Activated CD8-positive, alpha-beta memory T cell treated with anti-CD3 and anti-CD28 coated beads, Interleukin-2, amount 10 ng/mL, durations not matched to agents 7 days and 5 days (primary cell): ENCODE results near the gene SPATS2L. TPM values are rescaled to one million over a fixed set of nuclear protein-coding genes. Genes with fewer than 3 reads are reported as not detected.

Source experiments
- ATAC-seq: fragments of 150-1000 bp; cut with Tn5 transposase; one replicate; pipeline ENCODE4 v1.10.0; 2021; ENCODE audit warnings: moderate library complexity
- CTCF ChIA-PET: fragments of 350-600 bp; sonication (Branson Sonifier 250); formaldehyde crosslinking; loops from one replicate; lab custom pipeline; 2021; ENCODE audit warnings: antibody characterized with exemption; lab: Charles Lee
- DNase-seq: peaks from one replicate; pipeline ENCODE4 v3.0.0-alpha.2; 2020
- H3K27ac Mint-ChIP-seq: one replicate; pipeline ENCODE4 v1.8.0; 2021; ENCODE audit warnings: mild to moderate bottlenecking, mixed read lengths
- H3K27me3 Mint-ChIP-seq: one replicate; pipeline ENCODE4 v1.8.0; 2021; ENCODE audit warnings: mixed read lengths
- H3K36me3 Mint-ChIP-seq: one replicate; pipeline ENCODE4 v1.8.0; 2021; ENCODE audit warnings: mild to moderate bottlenecking, mixed read lengths
- H3K4me1 Mint-ChIP-seq: one replicate; pipeline ENCODE4 v1.8.0; 2021; ENCODE audit warnings: mixed read lengths
- H3K4me3 Mint-ChIP-seq: one replicate; pipeline ENCODE4 v1.8.0; 2021; ENCODE audit warnings: mild to moderate bottlenecking, moderate library complexity, mixed read lengths
- H3K9me3 Mint-ChIP-seq: one replicate; pipeline ENCODE4 v1.8.0; 2022; ENCODE audit warnings: low read depth, mixed read lengths
- total RNA-seq, 2 experiments: library from RNA; stranded (reverse); gene quantifications; one replicate each; pipeline ENCODE4 v1.2.3, GENCODE V29; 2021

Gene SPATS2L
- total RNA-seq, 2 experiments from 2014 or later, result 62.9 to 89.7 TPM

- H3K27ac Mint-ChIP-seq, result no peak overlapping the region
- CTCF ChIA-PET, result no interaction called here
- H3K36me3 Mint-ChIP-seq, result peaks cover 17% of the 10 kb centered on the region
- H3K9me3 Mint-ChIP-seq, result no peaks in the 10 kb centered on the region
- DNase-seq, result no peak
- H3K4me3 Mint-ChIP-seq, result no peak overlapping the region
- no peak for ATAC-seq
- peaks cover 5% of the 10 kb centered on the region for H3K4me1 Mint-ChIP-seq
- H3K27me3 Mint-ChIP-seq, result no peaks in the 10 kb centered on the region
Observed at GRCh38 chr2:200352636-200353035, 46.1 kb downstream of the SPATS2L start.

GRCh38 chr2:200353120-200353519 lies 46.6 kb downstream of the SPATS2L start:
- no peak overlapping the region for H3K4me3 Mint-ChIP-seq
- peaks cover 16% of the 10 kb centered on the region for H3K36me3 Mint-ChIP-seq
- H3K27me3 Mint-ChIP-seq, result no peaks in the 10 kb centered on the region
- no peak for DNase-seq
- no peak overlapping the region for H3K27ac Mint-ChIP-seq
- H3K4me1 Mint-ChIP-seq, result peaks cover 5% of the 10 kb centered on the region
- no peak for ATAC-seq
- CTCF ChIA-PET, result no interaction called here
- H3K9me3 Mint-ChIP-seq, result no peaks in the 10 kb centered on the region

DNA sequence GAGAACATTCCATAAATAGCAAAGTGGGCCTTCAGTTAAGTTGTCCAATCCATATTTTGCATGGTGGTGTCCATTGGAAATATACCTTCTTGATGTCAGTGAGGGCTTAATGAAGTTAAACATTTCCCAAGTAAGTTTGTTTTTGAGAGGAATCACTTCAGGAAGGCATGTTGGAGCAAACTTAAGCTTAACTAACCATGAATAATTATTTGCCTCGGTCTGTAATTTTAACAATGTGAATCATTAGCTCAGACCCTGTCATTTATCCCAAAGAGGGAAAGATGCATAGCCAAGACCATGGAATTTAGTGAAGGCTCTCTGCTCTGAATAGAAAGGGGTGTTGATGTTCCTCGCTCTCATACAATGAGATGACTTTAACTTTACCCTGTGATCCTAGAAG lies 47.4 kb downstream of the SPATS2L start:
- no peaks in the 10 kb centered on the region for H3K27me3 Mint-ChIP-seq
- no peak overlapping the region for H3K27ac Mint-ChIP-seq
- H3K9me3 Mint-ChIP-seq, result no peaks in the 10 kb centered on the region
- ATAC-seq, result no peak
- CTCF ChIA-PET, result interaction anchor here (0.6 to 1.6 kb wide), 2 partner anchors 33 to 71 kb away, joined by 3 to 4 read pairs; no protein-coding TSS in a partner anchor
- peaks cover 13% of the 10 kb centered on the region for H3K36me3 Mint-ChIP-seq
- no peak for DNase-seq
- H3K4me3 Mint-ChIP-seq, result no peak overlapping the region
- peaks cover 5% of the 10 kb centered on the region for H3K4me1 Mint-ChIP-seq

DNA sequence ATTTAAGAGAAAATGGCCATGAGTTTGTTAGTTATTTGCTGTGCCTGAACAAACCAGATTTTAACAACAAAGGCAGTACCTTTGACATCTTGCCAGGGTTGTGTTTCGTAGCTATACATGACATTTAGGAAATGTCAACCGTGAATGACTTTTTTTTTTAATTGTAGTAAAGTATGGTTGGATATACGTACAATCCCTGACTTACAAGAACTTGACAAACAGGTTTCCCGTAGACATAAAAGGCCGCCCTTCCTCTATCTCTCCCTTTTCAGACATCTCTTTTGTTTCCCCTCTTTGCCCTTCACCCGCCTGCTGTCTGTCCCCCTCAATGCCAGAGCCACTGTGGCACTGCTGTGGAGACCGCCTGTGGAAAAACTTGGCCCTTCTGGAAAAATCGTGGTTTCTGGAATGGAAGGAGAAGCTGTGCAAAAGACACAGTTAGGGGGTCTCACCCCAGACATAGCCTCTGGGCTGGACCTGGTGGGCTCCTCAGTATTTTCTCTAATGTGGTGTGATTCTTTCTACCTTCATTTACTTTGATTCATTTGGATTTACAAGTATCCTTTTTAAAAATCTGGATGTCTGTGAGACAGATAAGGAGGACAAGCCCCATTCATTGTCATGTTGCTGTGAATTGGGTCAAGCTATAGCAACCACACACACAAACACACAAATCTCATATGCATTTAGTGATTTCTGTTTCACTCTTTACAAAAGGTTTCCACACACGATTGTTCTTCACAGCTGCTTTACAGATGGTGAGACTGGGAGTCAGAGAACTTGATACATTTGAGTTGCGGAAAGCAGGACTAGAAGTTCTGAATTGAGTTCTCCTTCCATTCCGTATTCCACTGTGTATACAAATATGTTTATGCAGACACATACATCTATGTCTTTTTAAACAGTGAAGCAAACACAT lies 48.6 kb downstream of the SPATS2L start:
- H3K36me3 Mint-ChIP-seq, result peaks cover 12% of the 10 kb centered on the region
- H3K4me1 Mint-ChIP-seq, result peaks cover 1% of the 10 kb centered on the region
- H3K9me3 Mint-ChIP-seq, result no peaks in the 10 kb centered on the region
- DNase-seq (no peak), ATAC-seq (no peak)
- CTCF ChIA-PET, result interaction anchor here (1.6 kb wide), 1 partner anchor 70 kb away, joined by 4 read pairs; no protein-coding TSS in a partner anchor
- H3K27ac Mint-ChIP-seq, result no peak overlapping the region
- H3K4me3 Mint-ChIP-seq, result no peak overlapping the region
- no peaks in the 10 kb centered on the region for H3K27me3 Mint-ChIP-seq

- CTCF ChIA-PET, result no interaction called here
- no peak for DNase-seq
- Mint-ChIP-seq H3K27me3 (no peaks in the 10 kb centered on the region), H3K4me3 (no peak overlapping the region), H3K36me3 (peaks cover 8% of the 10 kb centered on the region), H3K27ac (no peak overlapping the region), H3K4me1 (no peaks in the 10 kb centered on the region), H3K9me3 (no peaks in the 10 kb centered on the region)
- ATAC-seq, result no peak
Observed at GRCh38 chr2:200356321-200356720, 49.8 kb downstream of the SPATS2L start.

GRCh38 chr2:200356857-200357384 lies 50.4 kb downstream of the SPATS2L start:
- H3K4me1 Mint-ChIP-seq, result no peaks in the 10 kb centered on the region
- no peak overlapping the region for H3K4me3 Mint-ChIP-seq
- CTCF ChIA-PET, result no interaction called here
- H3K9me3 Mint-ChIP-seq, result no peaks in the 10 kb centered on the region
- H3K36me3 Mint-ChIP-seq, result peaks cover 8% of the 10 kb centered on the region
- H3K27ac Mint-ChIP-seq, result no peak overlapping the region
- DNase-seq (no peak), ATAC-seq (no peak)
- no peaks in the 10 kb centered on the region for H3K27me3 Mint-ChIP-seq

- Mint-ChIP-seq H3K4me3 (no peak overlapping the region), H3K4me1 (no peaks in the 10 kb centered on the region), H3K36me3 (peaks cover 8% of the 10 kb centered on the region), H3K27ac (no peak overlapping the region), H3K9me3 (no peaks in the 10 kb centered on the region), H3K27me3 (no peaks in the 10 kb centered on the region)
- DNase-seq (no peak), ATAC-seq (no peak)
- CTCF ChIA-PET, result no interaction called here
Observed at GRCh38 chr2:200357845-200358244, 51.4 kb downstream of the SPATS2L start.

GRCh38 chr2:200359552-200359951 lies 53.1 kb downstream of the SPATS2L start:
- Mint-ChIP-seq H3K27ac (no peak overlapping the region), H3K4me3 (no peak overlapping the region), H3K36me3 (peaks cover 4% of the 10 kb centered on the region), H3K27me3 (no peaks in the 10 kb centered on the region), H3K4me1 (no peaks in the 10 kb centered on the region), H3K9me3 (no peaks in the 10 kb centered on the region)
- ATAC-seq, result no peak
- CTCF ChIA-PET, result interaction anchor here (1.4 kb wide), 1 partner anchor 11 kb away, joined by 4 read pairs; no protein-coding TSS in a partner anchor
- DNase-seq, result no peak

- H3K27ac Mint-ChIP-seq, result no peak overlapping the region
- no peak for ATAC-seq
- no peaks in the 10 kb centered on the region for H3K4me1 Mint-ChIP-seq
- H3K27me3 Mint-ChIP-seq, result no peaks in the 10 kb centered on the region
- DNase-seq, result no peak
- H3K4me3 Mint-ChIP-seq, result no peak overlapping the region
- peaks cover 4% of the 10 kb centered on the region for H3K36me3 Mint-ChIP-seq
- H3K9me3 Mint-ChIP-seq, result no peaks in the 10 kb centered on the region
- CTCF ChIA-PET, result interaction anchor here (1.4 kb wide), 1 partner anchor 11 kb away, joined by 4 read pairs; no protein-coding TSS in a partner anchor
Observed at GRCh38 chr2:200360364-200360763, 53.9 kb downstream of the SPATS2L start.

DNA sequence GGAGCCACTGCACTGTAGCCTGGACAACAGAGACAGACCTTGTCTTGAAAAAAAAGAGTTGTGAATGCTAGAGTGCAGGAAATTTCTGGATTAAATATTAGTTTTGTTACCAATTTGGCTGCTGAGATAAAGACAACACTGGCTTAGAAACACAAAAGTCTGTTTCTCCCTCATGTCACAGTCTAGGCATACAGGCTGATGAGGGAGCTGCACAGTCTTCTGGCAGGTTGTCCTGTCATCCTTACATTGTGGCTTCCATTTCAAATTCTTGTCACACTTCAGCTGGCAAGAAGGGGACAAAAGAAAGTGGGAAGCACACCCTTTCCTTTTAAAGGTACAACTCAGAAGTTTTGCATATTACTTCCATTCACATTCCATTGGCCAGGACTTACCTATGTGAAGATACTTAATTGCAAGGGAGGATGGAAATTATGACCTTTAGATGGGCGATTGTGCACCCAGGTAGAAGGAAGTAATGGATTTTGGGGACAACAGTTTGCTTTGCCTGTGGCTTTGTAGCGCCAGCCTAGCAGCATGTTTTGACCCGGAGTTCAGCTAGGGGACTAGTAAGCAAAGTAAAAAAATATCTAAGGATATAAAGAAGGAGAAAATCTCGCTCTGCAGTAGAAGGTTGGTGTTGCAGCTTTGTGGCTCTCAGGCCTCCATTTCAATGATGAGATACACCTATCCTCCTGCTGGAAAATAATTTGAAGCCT lies 55.9 kb downstream of the SPATS2L start:
- CTCF ChIA-PET, result no interaction called here
- Mint-ChIP-seq H3K9me3 (no peaks in the 10 kb centered on the region), H3K27ac (no peak overlapping the region), H3K4me1 (peaks cover 2% of the 10 kb centered on the region), H3K36me3 (peaks cover 6% of the 10 kb centered on the region), H3K27me3 (no peaks in the 10 kb centered on the region), H3K4me3 (no peak overlapping the region)
- ATAC-seq (no peak), DNase-seq (no peak)

- CTCF ChIA-PET, result interaction anchor here (0.6 to 1.2 kb wide), 4 partner anchors 9 to 135 kb away, joined by 3 to 4 read pairs (median 3); no protein-coding TSS in a partner anchor
- H3K9me3 Mint-ChIP-seq, result no peaks in the 10 kb centered on the region
- no peak for ATAC-seq
- H3K36me3 Mint-ChIP-seq, result peaks cover 6% of the 10 kb centered on the region
- DNase-seq, result no peak
- H3K4me1 Mint-ChIP-seq, result peaks cover 2% of the 10 kb centered on the region
- H3K4me3 Mint-ChIP-seq, result no peak overlapping the region
- H3K27me3 Mint-ChIP-seq, result no peaks in the 10 kb centered on the region
- H3K27ac Mint-ChIP-seq, result no peak overlapping the region
Observed at GRCh38 chr2:200363279-200363678, 56.8 kb downstream of the SPATS2L start.

DNA sequence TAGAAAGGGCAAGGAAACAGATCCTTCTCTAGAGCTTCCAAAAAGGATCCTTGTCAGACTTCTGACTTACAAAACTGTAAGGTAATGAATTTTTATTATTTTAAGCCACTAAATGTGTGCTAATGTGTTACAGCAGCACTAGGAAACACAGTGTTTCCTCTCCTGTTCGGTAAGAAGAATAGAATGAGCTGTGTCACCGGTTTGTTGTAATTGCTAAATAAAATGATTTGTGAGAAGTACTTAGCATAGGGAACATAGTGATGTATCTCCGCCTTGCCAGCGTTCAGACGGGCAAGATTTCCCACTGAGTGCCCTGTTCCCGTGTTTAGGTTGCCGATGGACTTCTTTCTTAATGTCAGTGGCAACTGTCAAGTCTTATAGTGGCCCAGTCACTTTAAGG lies 57.6 kb downstream of the SPATS2L start:
- H3K4me3 Mint-ChIP-seq, result no peak overlapping the region
- peaks cover 7% of the 10 kb centered on the region for H3K36me3 Mint-ChIP-seq
- ATAC-seq (no peak), DNase-seq (no peak)
- no peaks in the 10 kb centered on the region for H3K9me3 Mint-ChIP-seq
- H3K27ac Mint-ChIP-seq, result no peak overlapping the region
- peaks cover 2% of the 10 kb centered on the region for H3K4me1 Mint-ChIP-seq
- H3K27me3 Mint-ChIP-seq, result no peaks in the 10 kb centered on the region
- CTCF ChIA-PET, result interaction anchor here (1.0 to 1.2 kb wide), 3 partner anchors 8 to 19 kb away, joined by 3 read pairs; no protein-coding TSS in a partner anchor

- no peak overlapping the region for H3K27ac Mint-ChIP-seq
- DNase-seq, result no peak
- peaks cover 7% of the 10 kb centered on the region for H3K36me3 Mint-ChIP-seq
- H3K4me3 Mint-ChIP-seq, result no peak overlapping the region
- H3K9me3 Mint-ChIP-seq, result no peaks in the 10 kb centered on the region
- CTCF ChIA-PET, result interaction anchor here (1.1 kb wide), 1 partner anchor 10 kb away, joined by 3 read pairs; no protein-coding TSS in a partner anchor
- H3K4me1 Mint-ChIP-seq, result peaks cover 2% of the 10 kb centered on the region
- ATAC-seq, result no peak
- H3K27me3 Mint-ChIP-seq, result no peaks in the 10 kb centered on the region
Observed at GRCh38 chr2:200364620-200365019, 58.1 kb downstream of the SPATS2L start.
